ENCODE data around the gene NHLRC4. TPM values are rescaled to one million over a fixed set of nuclear protein-coding genes. Genes with fewer than 3 reads are reported as not detected.

Gene NHLRC4
- total RNA-seq, 2 donors from 2014 or later, result 0.36 TPM; not detected in 1

GRCh38 chr16:576823-577201, 10.0 kb downstream of the NHLRC4 start:
- ATAC-seq, result no peak
- intact Hi-C loops (cut with DNase I, micrococcal nuclease), result no loop called here
- no peak for DNase-seq

- ATAC-seq (no peak), DNase-seq (no peak)
- intact Hi-C loops (cut with DNase I, micrococcal nuclease), result no loop called here
These were observed 11.0 kb downstream of the NHLRC4 start for GRCh38 chr16:577796-578195.

GRCh38 chr16:578232-578869, 11.5 kb downstream of the NHLRC4 start:
- DNase-seq (no peak), ATAC-seq (peak; percentile 16)
- intact Hi-C loops (cut with DNase I, micrococcal nuclease), result no loop called here

GRCh38 chr16:578870-579405, 12.1 kb downstream of the NHLRC4 start:
- peak; percentile 64 to 84 for DNase-seq
- intact Hi-C loops (cut with DNase I, micrococcal nuclease), result no loop called here
- ATAC-seq, result peak; percentile 91

- DNase-seq (no peak), ATAC-seq (no peak)
- intact Hi-C loops (cut with DNase I, micrococcal nuclease), result no loop called here
These were observed 13.5 kb downstream of the NHLRC4 start for GRCh38 chr16:580141-580945.

GRCh38 chr16:580946-581498, 14.2 kb downstream of the NHLRC4 start:
- DNase-seq (no peak), ATAC-seq (no peak)
- intact Hi-C loops (cut with DNase I, micrococcal nuclease), result no loop called here

GRCh38 chr16:582218-582613, 15.4 kb downstream of the NHLRC4 start:
- DNase-seq (no peak), ATAC-seq (no peak)
- intact Hi-C loops (cut with DNase I, micrococcal nuclease), result no loop called here

GRCh38 chr16:582614-583331, 16.0 kb downstream of the NHLRC4 start:
- intact Hi-C loops (cut with DNase I, micrococcal nuclease), result no loop called here
- no peak for ATAC-seq
- DNase-seq, result no peak

GRCh38 chr16:583470-583814, 16.6 kb downstream of the NHLRC4 start:
- ATAC-seq, result no peak
- intact Hi-C loops (cut with DNase I, micrococcal nuclease), result no loop called here
- no peak for DNase-seq

GRCh38 chr16:583815-584591, 17.2 kb downstream of the NHLRC4 start:
- intact Hi-C loops (cut with DNase I, micrococcal nuclease), result no loop called here
- DNase-seq (no peak), ATAC-seq (no peak)

- intact Hi-C loops (cut with DNase I, micrococcal nuclease), result no loop called here
- ATAC-seq, result no peak
- no peak for DNase-seq
These were observed 18.5 kb downstream of the NHLRC4 start for GRCh38 chr16:585351-585750.

- no peak for ATAC-seq
- intact Hi-C loops (cut with DNase I, micrococcal nuclease), result no loop called here
These were observed 19.3 kb downstream of the NHLRC4 start for GRCh38 chr16:586047-586644.

GRCh38 chr16:586645-587590, 20.1 kb downstream of the NHLRC4 start:
- intact Hi-C loops (cut with DNase I, micrococcal nuclease), result no loop called here
- ATAC-seq (no peak), DNase-seq (no peak)

More at GRCh38 chr16:586047-586644, 19.3 kb downstream of the NHLRC4 start:
- DNase-seq, result no peak

- ATAC-seq (no peak), DNase-seq (peak in 1 of 2 donors; percentile 68)
- intact Hi-C loops (cut with DNase I, micrococcal nuclease), result no loop called here
These were observed 21.8 kb downstream of the NHLRC4 start for GRCh38 chr16:588639-588888.

- intact Hi-C loops (cut with DNase I, micrococcal nuclease), result no loop called here
- ATAC-seq (peak; percentile 68), DNase-seq (peak; percentile 96 to 98)
These were observed 22.3 kb downstream of the NHLRC4 start for GRCh38 chr16:588889-589657.

GRCh38 chr16:589658-590187, 22.9 kb downstream of the NHLRC4 start, which contains the start of gene RAB40C:
Gene RAB40C, plus strand, starts transcription at chr16:590066. Its CDS starts 226 bp downstream, at chr16:590292.
- intact Hi-C loops (cut with DNase I, micrococcal nuclease), result no loop called here
- DNase-seq (peak; percentile 99), ATAC-seq (peak; percentile 70)
